ENCODE measurements around the gene LRPAP1. TPM values are rescaled to one million over a fixed set of nuclear protein-coding genes. Genes with fewer than 3 reads are reported as not detected.
"Not testable (repeated sequence)": the region's sequence is repeated elsewhere in the genome, so short reads cannot be mapped to it uniquely, and the experiment has no call there.

Gene LRPAP1
- total RNA-seq, 1 donor from 2014 or later, result 120 TPM

GRCh38 chr4:3455596-3455995 lies 76.6 kb downstream of the LRPAP1 start:
- DNase-seq, result not testable (repeated sequence)

Other genes starting within 250 kb of the LRPAP1 start
- gene RGS12, start 239.4 kb downstream of the LRPAP1 start, total RNA-seq, result 42.9 and 56.3 TPM in 2 replicates
- 0.28 and 0.51 TPM in 2 replicates for gene HGFAC, start 90.5 kb downstream of the LRPAP1 start, total RNA-seq
- 0.17 TPM in 1 of 2 replicates, not detected in the other for gene DOK7, start 69.1 kb downstream of the LRPAP1 start, total RNA-seq
- 0.17 TPM in 1 of 2 replicates, not detected in the other for gene ADRA2C, start 234.0 kb upstream of the LRPAP1 start, total RNA-seq

Data from dermis blood vessel endothelial cell (primary cell).